ENCODE data around the gene ING3. TPM values are rescaled to one million over a fixed set of nuclear protein-coding genes. Genes with fewer than 3 reads are reported as not detected.

ING3 gene
- total RNA-seq, 1 experiment from 2014 or later: 23.1 TPM

DNA sequence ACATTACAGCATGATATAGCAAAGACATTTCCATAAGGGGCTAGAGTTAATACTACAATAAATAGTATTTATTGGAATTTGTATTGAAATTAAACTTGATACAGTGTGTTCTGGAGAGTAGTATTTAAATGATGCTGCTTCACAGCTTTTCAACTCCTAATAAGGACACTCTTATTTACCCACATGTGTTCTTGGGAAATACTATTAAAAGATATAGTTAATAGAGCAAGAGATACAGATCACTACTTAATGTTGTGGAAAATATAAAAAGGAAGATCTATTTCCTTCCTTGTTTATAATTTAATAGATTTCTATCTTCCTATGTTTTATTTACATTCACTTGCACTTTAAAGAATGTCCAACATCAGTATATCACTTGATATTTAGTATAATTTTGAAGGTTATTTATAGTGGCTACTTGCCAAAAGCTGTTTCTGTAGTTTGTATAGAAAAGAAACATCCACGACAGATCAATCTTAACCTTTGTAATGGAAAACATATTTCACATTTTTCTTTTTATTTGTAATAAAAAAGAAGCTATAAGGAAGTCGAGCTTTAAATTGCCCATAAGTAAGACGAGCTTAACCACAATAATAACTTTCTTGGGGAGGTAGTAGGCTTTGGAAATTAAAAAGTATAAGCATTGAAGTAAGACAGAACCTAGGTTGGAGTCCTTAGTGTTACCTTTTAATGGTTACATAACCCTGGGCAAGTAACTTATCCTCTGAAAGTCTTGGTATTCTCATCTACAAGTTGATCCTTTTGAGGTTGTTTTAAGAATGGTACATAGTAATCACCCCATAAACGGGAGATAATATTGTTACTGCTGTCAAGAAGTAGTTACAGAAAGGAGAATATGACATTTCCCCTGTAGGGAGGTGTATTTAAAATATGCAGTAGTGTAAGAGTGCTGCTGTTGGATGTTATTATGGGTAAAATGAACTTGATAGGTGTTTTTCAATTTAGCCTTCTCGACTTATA is 70.7 kb downstream of the ING3 start:
- Histone ChIP-seq H3K14ac (ENCODE audit: insufficient read depth, low read length) (no peak overlapping the region), H2BK5ac (ENCODE audit: insufficient read length, low read length) (no peak overlapping the region)

More for the DNA sequence above, 70.7 kb downstream of the ING3 start:
- no peak overlapping the region for H2BK15ac ChIP-seq (ENCODE audit: low read depth, low read length)
- no peak overlapping the region for H3K4ac ChIP-seq (ENCODE audit: low read depth, low read length)
- Mint-ChIP-seq H3K36me3 (ENCODE audit: insufficient read depth in 1 of 3, low read depth in 3 of 3) (no peaks in the 10 kb centered on the region), H3K27ac (no peak overlapping the region), H3K9me3 (peaks cover 0 to 1% of the 10 kb centered on the region in 2 experiments; a peak in 1 of 5 replicates), H3K4me3 (no peak overlapping the region), H3K4me1 (peaks cover 0 to 1% of the 10 kb centered on the region in 2 experiments; a peak in 1 of 4 replicates), H3K27me3 (ENCODE audit: low read depth) (no peaks in the 10 kb centered on the region)
- H2AFZ ChIP-seq (ENCODE audit: low read length): no peak overlapping the region
- H3K56ac ChIP-seq (ENCODE audit: insufficient read length, low read depth, low read length): no peak overlapping the region
- no peak overlapping the region for H3K23ac ChIP-seq (ENCODE audit: insufficient read length, low read depth, low read length)
- H3K9me3 ChIP-seq (ENCODE audit: control insufficient read depth, low read depth, low read length): no peaks in the 10 kb centered on the region
- no peak overlapping the region for H2BK20ac ChIP-seq (ENCODE audit: low read depth, low read length, poor library complexity, severe bottlenecking)
- no peak overlapping the region for H2BK12ac ChIP-seq (ENCODE audit: insufficient read length, low read depth, low read length)
- H4K5ac ChIP-seq (ENCODE audit: insufficient read length, low read depth, low read length): no peak overlapping the region
- H3K27me3 ChIP-seq (ENCODE audit: insufficient read depth, low read length): no peaks in the 10 kb centered on the region
- no peak overlapping the region for H4K91ac ChIP-seq (ENCODE audit: insufficient read length, low read depth, low read length)
- no peak overlapping the region for H3K27ac ChIP-seq (ENCODE audit: insufficient read length, low read depth, low read length)
- H3K79me1 ChIP-seq (ENCODE audit: insufficient read depth, low read depth, low read length, poor library complexity, severe bottlenecking): no peaks in the 10 kb centered on the region
- no peaks in the 10 kb centered on the region for H3K79me2 ChIP-seq (ENCODE audit: insufficient read depth, low read length)
- no peak for TF ChIP-seq CTCF (conservative IDR thresholded peaks at IDR 0.05)
- H2AK5ac ChIP-seq (ENCODE audit: insufficient read length, low read length): no peak overlapping the region
- no peak overlapping the region for H3K4me2 ChIP-seq (ENCODE audit: insufficient read depth, insufficient read length, low read length)
- H3K9ac ChIP-seq (ENCODE audit: extremely low read depth, insufficient read length, low read length): no peak overlapping the region
- WGBS (ENCODE audit: extremely low coverage, insufficient read length, low lambda C conversion rate): no CpG with 5 or more reads among the region's 5 CpGs
- no peak overlapping the region for H4K8ac ChIP-seq (replicated peaks; ENCODE audit: insufficient read length, low read depth, low read length)
- H3K4me1 ChIP-seq (ENCODE audit: insufficient read depth, low read length): no peaks in the 10 kb centered on the region
- no peak for DNase-seq
- H4K20me1 ChIP-seq (ENCODE audit: control insufficient read depth, insufficient read depth, insufficient read length): no peaks in the 10 kb centered on the region
- H2BK120ac ChIP-seq (ENCODE audit: low read depth, low read length, poor library complexity, severe bottlenecking): no peak overlapping the region
- H3K23me2 ChIP-seq (ENCODE audit: insufficient read length, low read depth, low read length, poor library complexity, severe bottlenecking): no peaks in the 10 kb centered on the region
- no peak overlapping the region for H3T11ph ChIP-seq (ENCODE audit: low read length)
- no peak overlapping the region for H3K18ac ChIP-seq (ENCODE audit: insufficient read length, low read depth, low read length)
